HepG2 (cell line): ENCODE measurements around the gene SGF29. TPM values are rescaled to one million over a fixed set of nuclear protein-coding genes. Genes with fewer than 3 reads are reported as not detected.

Experiments used
- GLI4 ChIP-seq: sonication (generic); formaldehyde crosslinking; IDR thresholded peaks from 2 replicates; pipeline ENCODE4 v1.5.1; 2020; ENCODE audit warnings: missing genetic modification reagents, mild to moderate bottlenecking, moderate library complexity, borderline replicate concordance
- HCFC1 ChIP-seq: fragments of 150-350 bp; IDR thresholded peaks from 2 replicates; pipeline ENCODE4 v1.6.1; 2014; ENCODE audit warnings: low read depth, low read length
- HNF1B ChIP-seq: sonication (generic); formaldehyde crosslinking; IDR thresholded peaks from 2 replicates; pipeline ENCODE4 v1.5.1; 2020; ENCODE audit warnings: mild to moderate bottlenecking, moderate library complexity, missing genetic modification reagents
- HOXA3 ChIP-seq: sonication (generic); formaldehyde crosslinking; IDR thresholded peaks from 2 replicates; pipeline ENCODE4 v1.5.0; 2020; ENCODE audit warnings: missing genetic modification reagents
- PHF8 ChIP-seq: sonication (generic); formaldehyde crosslinking; IDR thresholded peaks from 2 replicates; pipeline ENCODE4 v1.5.0; 2020; ENCODE audit warnings: missing genetic modification reagents
- SALL1 ChIP-seq: sonication (generic); formaldehyde crosslinking; IDR thresholded peaks from 2 replicates; pipeline ENCODE4 v1.8.0; 2022; ENCODE audit warnings: mild to moderate bottlenecking, missing genetic modification reagents
- SP5 ChIP-seq: IDR thresholded peaks from 2 replicates; pipeline ENCODE4 v1.6.1; 2016; ENCODE audit warnings: low read depth, borderline replicate concordance
- ZFY ChIP-seq: sonication (generic); formaldehyde crosslinking; IDR thresholded peaks from 2 replicates; pipeline ENCODE4 v1.4.0; 2020; ENCODE audit warnings: missing genetic modification reagents
- ZNF136 ChIP-seq: sonication (generic); formaldehyde crosslinking; IDR thresholded peaks from 2 replicates; pipeline ENCODE4 v1.8.1; 2022; ENCODE audit warnings: low read depth, mild to moderate bottlenecking, moderate library complexity, missing genetic modification reagents
- ZNF205 ChIP-seq: IDR thresholded peaks from 2 replicates; pipeline ENCODE4 v1.6.1; 2018; ENCODE audit warnings: missing biosample characterization, missing genetic modification reagents
- ZNF687 ChIP-seq: sonication (generic); formaldehyde crosslinking; IDR thresholded peaks from 2 replicates; pipeline ENCODE4 v1.5.1; 2020; ENCODE audit warnings: mild to moderate bottlenecking, missing genetic modification reagents, moderate library complexity
- ZNF770 ChIP-seq: sonication (generic); formaldehyde crosslinking; IDR thresholded peaks from 2 replicates; pipeline ENCODE4 v1.5.0; 2020; ENCODE audit warnings: mild to moderate bottlenecking, missing genetic modification reagents
- polyA plus RNA-seq, 8 experiments: library from polyadenylated mRNA; depleted of rRNA in 3 of 8; stranded (reverse) in 7 of 8; unstranded in 1 of 8; fragments of >200 nt; fragmentation: Illumina TruSeq in 4 of 8; extraction: Trizol in 4 of 8; gene quantifications; 2 replicates each; pipeline versions ENCODE4 v1.2.1 to v1.2.3, GENCODE V29; 2011 to 2016; ENCODE audit warnings: low read depth in 4 of 8, missing spikeins in 1 of 8, mixed read lengths in 1 of 8; ENCODE audit not compliant: insufficient read depth in 1 of 8
- total RNA-seq, 5 experiments: library from RNA; depleted of rRNA; stranded (reverse); fragments of >200 nt; fragmentation: Illumina TruSeq; extraction: Trizol; gene quantifications; 2 replicates each; pipeline ENCODE4 v1.2.3, GENCODE V29; 2016; ENCODE audit warnings: low read depth in 1 of 5

SGF29 gene
- total and polyA plus RNA-seq, 2 of the 13 experiments (the other 11 are each of a cell fraction or from before 2014, with no cell fraction given) = 5.0 to 29.4 TPM

GRCh38 chr16:28513484-28514181 is 40.1 kb upstream of the SGF29 start (continued):
- TF ChIP-seq SALL1 (peak; percentile 59), HOXA3 (CRISPR knock-in tag) (peak; percentile 36; the same call in 1 of the 2 replicates), GLI4 (0 out of 2 replicates have a peak, but pooled peaks have one; percentile 16), ZNF687 (peak; percentile 41; the same call in 1 of the 2 replicates), ZFY (peak; percentile 58), HNF1B (CRISPR knock-in tag) (peak; percentile 58; the same call in 1 of the 2 replicates), PHF8 (CRISPR knock-in tag) (peak; percentile 6; the same call in 1 of the 2 replicates), SP5 (CRISPR knock-in tag) (peak; percentile 11; the same call in 1 of the 2 replicates), ZNF770 (peak; percentile 60; the same call in 1 of the 2 replicates), ZNF205 (CRISPR knock-in tag) (no peak), ZNF136 (CRISPR knock-in tag) (no peak), HCFC1 (no peak)
- TF ChIP-seq, all 625 proteins: peak for 24
